Measurements from ENCODE around the gene PLEKHA5.

Gene PLEKHA5

GRCh38 chr12:19138956-19139355 lies 9.4 kb downstream of the PLEKHA5 start:
- no peaks in the 10 kb centered on the region for H3K9me3 ChIP-seq (ENCODE audit: insufficient read depth, low read length)
- H3K27ac ChIP-seq (ENCODE audit: low read length) = no peak overlapping the region
- H3K4me1 ChIP-seq (ENCODE audit: low read length) = no peaks in the 10 kb centered on the region
- H3K4me2 ChIP-seq (ENCODE audit: low read length) = no peak overlapping the region
- no peak overlapping the region for H3K4me3 ChIP-seq (ENCODE audit: low read length)
- H3K36me3 ChIP-seq (replicated peaks; ENCODE audit: low read depth, low read length) = no peaks in the 10 kb centered on the region
- H2AFZ ChIP-seq (ENCODE audit: low read depth, low read length) = no peak overlapping the region
- no peaks in the 10 kb centered on the region for H3K27me3 ChIP-seq (ENCODE audit: low read depth, low read length)
- no peaks in the 10 kb centered on the region for H4K20me1 ChIP-seq (ENCODE audit: insufficient read depth, low read length)
- TF ChIP-seq EZH2phosphoT487 (IDR thresholded peaks at IDR 0.05; ENCODE audit: low read depth) (no peak), CTCF (IDR thresholded peaks at IDR 0.05; ENCODE audit: low read depth, low read length) (no peak)
- H3K79me2 ChIP-seq (ENCODE audit: low read length) = no peaks in the 10 kb centered on the region
- no peak overlapping the region for H3K9ac ChIP-seq (ENCODE audit: low read length)

GRCh38 chr12:19139615-19140194 lies 10.2 kb downstream of the PLEKHA5 start:
- H4K20me1 ChIP-seq (ENCODE audit: insufficient read depth, low read length) = no peaks in the 10 kb centered on the region
- no peaks in the 10 kb centered on the region for H3K27me3 ChIP-seq (ENCODE audit: low read depth, low read length)
- H3K4me3 ChIP-seq (ENCODE audit: low read length) = no peak overlapping the region
- H3K4me1 ChIP-seq (ENCODE audit: low read length) = no peaks in the 10 kb centered on the region
- H3K9me3 ChIP-seq (ENCODE audit: insufficient read depth, low read length) = no peaks in the 10 kb centered on the region
- no peaks in the 10 kb centered on the region for H3K79me2 ChIP-seq (ENCODE audit: low read length)
- H3K27ac ChIP-seq (ENCODE audit: low read length) = no peak overlapping the region
- no peak overlapping the region for H3K9ac ChIP-seq (ENCODE audit: low read length)
- H3K4me2 ChIP-seq (ENCODE audit: low read length) = no peak overlapping the region
- H3K36me3 ChIP-seq (replicated peaks; ENCODE audit: low read depth, low read length) = no peaks in the 10 kb centered on the region
- TF ChIP-seq EZH2phosphoT487 (IDR thresholded peaks at IDR 0.05; ENCODE audit: low read depth) (no peak), CTCF (IDR thresholded peaks at IDR 0.05; ENCODE audit: low read depth, low read length) (no peak)
- H2AFZ ChIP-seq (ENCODE audit: low read depth, low read length) = no peak overlapping the region

GRCh38 chr12:19140381-19141236 lies 11.1 kb downstream of the PLEKHA5 start:
- TF ChIP-seq CTCF (IDR thresholded peaks at IDR 0.05; ENCODE audit: low read depth, low read length) (no peak), EZH2phosphoT487 (IDR thresholded peaks at IDR 0.05; ENCODE audit: low read depth) (no peak)
- Histone ChIP-seq H3K36me3 (replicated peaks; ENCODE audit: low read depth, low read length) (no peaks in the 10 kb centered on the region), H4K20me1 (ENCODE audit: insufficient read depth, low read length) (no peaks in the 10 kb centered on the region), H3K79me2 (ENCODE audit: low read length) (no peaks in the 10 kb centered on the region), H3K9ac (ENCODE audit: low read length) (no peak overlapping the region), H2AFZ (ENCODE audit: low read depth, low read length) (no peak overlapping the region), H3K27me3 (ENCODE audit: low read depth, low read length) (no peaks in the 10 kb centered on the region), H3K27ac (ENCODE audit: low read length) (no peak overlapping the region), H3K4me3 (ENCODE audit: low read length) (no peak overlapping the region), H3K4me2 (ENCODE audit: low read length) (no peak overlapping the region), H3K9me3 (ENCODE audit: insufficient read depth, low read length) (no peaks in the 10 kb centered on the region), H3K4me1 (ENCODE audit: low read length) (no peaks in the 10 kb centered on the region)

- Histone ChIP-seq H3K4me2 (ENCODE audit: low read length) (no peak overlapping the region), H3K4me1 (ENCODE audit: low read length) (no peaks in the 10 kb centered on the region), H2AFZ (ENCODE audit: low read depth, low read length) (no peak overlapping the region), H3K36me3 (replicated peaks; ENCODE audit: low read depth, low read length) (no peaks in the 10 kb centered on the region), H3K27ac (ENCODE audit: low read length) (no peak overlapping the region), H3K79me2 (ENCODE audit: low read length) (no peaks in the 10 kb centered on the region), H3K9me3 (ENCODE audit: insufficient read depth, low read length) (no peaks in the 10 kb centered on the region), H4K20me1 (ENCODE audit: insufficient read depth, low read length) (no peaks in the 10 kb centered on the region), H3K4me3 (ENCODE audit: low read length) (no peak overlapping the region), H3K27me3 (ENCODE audit: low read depth, low read length) (no peaks in the 10 kb centered on the region), H3K9ac (ENCODE audit: low read length) (no peak overlapping the region)
- TF ChIP-seq EZH2phosphoT487 (IDR thresholded peaks at IDR 0.05; ENCODE audit: low read depth) (no peak), CTCF (IDR thresholded peaks at IDR 0.05; ENCODE audit: low read depth, low read length) (no peak)
Observed at GRCh38 chr12:19142499-19142898, 13.0 kb downstream of the PLEKHA5 start.

Data from OCI-LY3 (cell line).